Right kidney (tissue), 1 donor: ENCODE data around the gene CATSPER3.
A peak's percentile ranks its signal among the peaks of the same experiment; 100 is the strongest.

Experiments
- DNase-seq: peaks from one replicate; pipeline ENCODE4 v3.0.0-alpha.2; 2016

Gene CATSPER3

GRCh38 chr5:135011355-135012032, 43.8 kb downstream of the CATSPER3 start:
- DNase-seq: no peak

GRCh38 chr5:135012033-135012588, 44.4 kb downstream of the CATSPER3 start:
- no peak for DNase-seq

GRCh38 chr5:135012951-135013391, 45.3 kb downstream of the CATSPER3 start:
- no peak for DNase-seq

- no peak for DNase-seq
These were observed 45.7 kb downstream of the CATSPER3 start for GRCh38 chr5:135013445-135013844.

GRCh38 chr5:135013947-135014570, 46.4 kb downstream of the CATSPER3 start:
- DNase-seq: no peak

GRCh38 chr5:135015942-135016341, 48.2 kb downstream of the CATSPER3 start:
- DNase-seq: no peak

GRCh38 chr5:135016861-135017290, 49.2 kb downstream of the CATSPER3 start:
- no peak for DNase-seq

- no peak for DNase-seq
These were observed 50.8 kb downstream of the CATSPER3 start for GRCh38 chr5:135018457-135018856.

GRCh38 chr5:135019314-135019713, 51.6 kb downstream of the CATSPER3 start:
- DNase-seq: no peak

GRCh38 chr5:135020111-135020895, 52.6 kb downstream of the CATSPER3 start:
- no peak for DNase-seq

- DNase-seq: no peak
These were observed 57.4 kb downstream of the CATSPER3 start for GRCh38 chr5:135024956-135025729.

- no peak for DNase-seq
These were observed 58.3 kb downstream of the CATSPER3 start for GRCh38 chr5:135025730-135026644.

- no peak for DNase-seq
These were observed 59.0 kb downstream of the CATSPER3 start for GRCh38 chr5:135026645-135027265.

GRCh38 chr5:135027266-135027696, 59.6 kb downstream of the CATSPER3 start:
- peak; percentile 59 for DNase-seq

GRCh38 chr5:135027697-135028615, 60.2 kb downstream of the CATSPER3 start:
- DNase-seq: peak; percentile 65

GRCh38 chr5:135028791-135029476, 61.2 kb downstream of the CATSPER3 start:
- DNase-seq: peak; percentile 80

GRCh38 chr5:135029477-135030122, 61.9 kb downstream of the CATSPER3 start:
- DNase-seq: no peak
